NT2/D1 (cell line): Measurements from ENCODE around the gene VPS35.

Experiments used
- SUZ12 ChIP-seq: IDR thresholded peaks from 2 replicates; pipeline ENCODE4 v1.6.1; 2011; ENCODE audit not compliant: insufficient read length, insufficient read depth; ENCODE audit errors: extremely low read depth
- YY1 ChIP-seq: IDR thresholded peaks from 2 replicates; pipeline ENCODE4 v1.6.1; 2011; ENCODE audit not compliant: insufficient read length, insufficient read depth
- ZNF274 ChIP-seq: IDR thresholded peaks from 2 replicates; pipeline ENCODE4 v1.6.1; 2011; ENCODE audit warnings: mild to moderate bottlenecking, low read depth, low read length

DNA sequence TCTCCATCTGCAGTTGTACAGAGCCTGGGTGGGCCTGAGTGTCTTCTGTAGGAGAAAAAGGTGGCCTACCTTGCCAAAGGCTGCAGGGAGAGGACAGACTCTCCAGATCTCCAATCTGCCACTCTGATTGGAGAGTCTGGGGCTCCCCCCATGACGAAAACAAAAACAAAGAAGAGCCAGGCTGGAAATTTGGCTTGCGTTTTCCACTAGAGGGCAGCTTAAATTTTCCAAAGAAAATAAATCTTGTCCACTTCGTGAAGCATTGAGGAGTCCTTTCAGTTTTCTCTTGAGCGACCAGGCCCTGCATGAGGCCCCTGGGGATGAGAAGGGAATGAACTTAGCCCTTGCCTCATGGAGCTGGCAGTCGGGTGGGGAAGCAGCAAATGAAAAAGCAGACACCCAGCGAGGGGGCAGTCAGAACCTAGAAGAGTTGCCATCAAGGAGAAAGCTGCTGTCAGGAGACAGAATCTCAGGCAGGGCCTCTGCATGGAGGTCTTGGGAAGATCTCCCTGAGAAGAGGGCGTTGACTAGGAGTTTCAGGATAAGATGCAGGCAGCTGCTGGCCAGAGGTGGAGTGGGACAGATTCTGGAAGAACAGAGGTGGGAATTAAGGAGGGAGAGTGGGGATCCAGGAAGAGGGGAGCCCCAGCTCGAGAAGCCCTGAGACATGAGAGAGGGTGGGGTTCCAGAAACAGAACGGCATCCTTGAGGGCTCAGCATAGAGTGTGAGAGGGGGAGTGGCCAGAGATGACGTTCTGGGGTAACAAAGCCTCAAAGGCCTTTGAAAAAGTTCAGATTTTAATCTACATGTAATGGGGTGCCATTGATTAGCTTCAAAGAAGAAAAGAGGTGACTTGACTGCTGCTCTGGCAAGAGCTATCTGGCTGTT, 59.4 kb downstream of the VPS35 start:
- TF ChIP-seq YY1: no peak
- no peak for TF ChIP-seq ZNF274
- no peak for TF ChIP-seq SUZ12
